AG10803 (cell line): Measurements from ENCODE around the gene CYP21A2.
"Not testable (repeated sequence)": the region's sequence is repeated elsewhere in the genome, so short reads cannot be mapped to it uniquely, and the experiment has no call there.

Experiments
- DNase-seq: peaks from one replicate; pipeline ENCODE4 v3.0.0; 2010; ENCODE audit warnings: low read depth
- H3K4me3 ChIP-seq: 2 replicates; pipeline ENCODE4 v1.5.1; 2011; ENCODE audit warnings: mild to moderate bottlenecking, low read length, control low read depth

Gene CYP21A2

GRCh38 chr6:32022100-32022499, 16.1 kb upstream of the CYP21A2 start:
- DNase-seq, H3K4me3 ChIP-seq: not testable (repeated sequence)

- DNase-seq: not testable (repeated sequence)
Measured at GRCh38 chr6:32028631-32029030, 9.6 kb upstream of the CYP21A2 start.

GRCh38 chr6:32029553-32029952, 8.7 kb upstream of the CYP21A2 start:
- DNase-seq, H3K4me3 ChIP-seq: not testable (repeated sequence)

More at GRCh38 chr6:32028631-32029030, 9.6 kb upstream of the CYP21A2 start:
- H3K4me3 ChIP-seq: not testable (repeated sequence)

GRCh38 chr6:32035283-32036013, 2.8 kb upstream of the CYP21A2 start:
- not testable (repeated sequence) for DNase-seq, H3K4me3 ChIP-seq

- not testable (repeated sequence) for H3K4me3 ChIP-seq, DNase-seq
Measured at GRCh38 chr6:32037136-32037535, 1.1 kb upstream of the CYP21A2 start.

GRCh38 chr6:32038878-32039277, 663 bp downstream of the CYP21A2 start:
- DNase-seq, H3K4me3 ChIP-seq: not testable (repeated sequence)

- not testable (repeated sequence) for DNase-seq, H3K4me3 ChIP-seq
Measured at GRCh38 chr6:32039321-32040274, 1.4 kb downstream of the CYP21A2 start.

- H3K4me3 ChIP-seq, DNase-seq: not testable (repeated sequence)
Measured at GRCh38 chr6:32040299-32041049, 2.3 kb downstream of the CYP21A2 start.

GRCh38 chr6:32041050-32041321, 2.8 kb downstream of the CYP21A2 start:
- not testable (repeated sequence) for H3K4me3 ChIP-seq, DNase-seq

- not testable (repeated sequence) for DNase-seq, H3K4me3 ChIP-seq
Measured at GRCh38 chr6:32041385-32041784, 3.2 kb downstream of the CYP21A2 start.

- not testable (repeated sequence) for DNase-seq, H3K4me3 ChIP-seq
Measured at GRCh38 chr6:32042276-32042675, 4.1 kb downstream of the CYP21A2 start.

GRCh38 chr6:32043589-32044380, 5.6 kb downstream of the CYP21A2 start:
- DNase-seq: not testable (repeated sequence)

GRCh38 chr6:32044916-32045315, 6.7 kb downstream of the CYP21A2 start:
- not testable (repeated sequence) for DNase-seq, H3K4me3 ChIP-seq

More at GRCh38 chr6:32043589-32044380, 5.6 kb downstream of the CYP21A2 start:
- H3K4me3 ChIP-seq: not testable (repeated sequence)
